CD4-positive, alpha-beta T cell treated with Interleukin-15 for 1 hour (primary cell): ENCODE data around the gene FLACC1.
A peak's percentile ranks its signal among the peaks of the same experiment; 100 is the strongest.

ENCODE experiments used
- DNase-seq: peaks from one replicate; pipeline ENCODE4 v3.0.0-alpha.2; 2020

FLACC1 gene

GRCh38 chr2:201273330-201273983 is 83.7 kb downstream of the FLACC1 start:
- DNase-seq = no peak

- DNase-seq = no peak
These were observed 85.2 kb downstream of the FLACC1 start for GRCh38 chr2:201271917-201272316.

GRCh38 chr2:201270293-201271001 is 86.7 kb downstream of the FLACC1 start:
- DNase-seq = no peak

GRCh38 chr2:201269764-201270163 is 87.4 kb downstream of the FLACC1 start:
- no peak for DNase-seq

DNA sequence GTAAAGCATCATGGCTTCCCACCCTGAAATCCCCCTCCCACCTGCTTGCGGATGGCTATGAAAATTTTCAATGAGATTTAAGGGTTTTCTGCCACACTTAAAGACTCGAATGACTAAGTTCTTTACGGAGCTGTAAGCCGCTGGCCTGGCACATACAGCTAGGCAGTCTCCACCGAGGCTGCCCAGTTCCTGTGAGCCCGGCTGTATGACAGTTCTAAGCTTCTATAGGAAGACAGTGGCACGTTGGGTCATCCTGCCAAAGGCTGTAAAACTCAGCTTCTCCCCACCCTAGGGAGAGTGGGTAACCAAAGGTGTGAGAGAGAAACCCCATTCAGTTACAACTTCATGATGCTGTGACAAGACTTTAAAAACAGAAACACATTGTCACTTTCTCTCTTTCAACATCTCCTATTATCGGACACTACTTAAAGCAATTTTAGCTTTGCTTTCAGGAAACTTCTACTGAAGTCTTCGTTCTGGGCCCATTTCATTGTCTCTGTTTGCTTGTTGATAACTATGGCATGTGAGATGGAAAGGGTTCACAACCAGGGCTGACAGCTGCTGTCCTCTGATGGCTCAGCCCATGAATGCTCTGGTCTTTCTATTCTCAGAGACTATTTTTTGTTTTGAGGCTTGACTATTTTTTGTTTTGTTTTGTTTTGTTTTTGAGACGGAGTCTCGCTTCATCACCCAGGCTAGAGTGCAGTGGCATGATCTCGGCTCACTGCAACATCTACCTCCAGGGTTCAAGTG is 89.7 kb downstream of the FLACC1 start:
- no peak for DNase-seq

- DNase-seq = no peak
These were observed 90.5 kb downstream of the FLACC1 start for GRCh38 chr2:201266629-201267028.

GRCh38 chr2:201264472-201265173 is 92.5 kb downstream of the FLACC1 start:
- DNase-seq = no peak

DNA sequence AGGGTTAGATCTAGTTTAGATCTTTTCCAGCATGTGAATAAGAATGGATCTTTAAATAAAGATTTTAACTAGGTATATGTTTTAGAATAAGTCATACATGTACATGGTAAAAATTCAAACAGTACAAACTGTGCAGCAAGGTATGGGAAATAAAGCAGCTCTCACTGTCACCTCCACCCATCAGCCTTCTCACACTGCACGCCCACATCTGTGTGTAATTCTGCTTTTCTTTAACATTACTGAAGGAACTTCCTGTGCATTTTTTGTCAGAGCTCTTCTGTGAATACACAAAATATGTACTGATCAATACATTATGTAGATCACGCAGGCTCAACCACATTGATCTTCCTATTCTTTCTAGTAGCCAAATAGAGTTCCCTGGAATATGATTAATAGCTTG is 93.4 kb downstream of the FLACC1 start:
- DNase-seq = no peak

- DNase-seq = peak; percentile 36
These were observed 94.4 kb downstream of the FLACC1 start for GRCh38 chr2:201262718-201263117.

DNA sequence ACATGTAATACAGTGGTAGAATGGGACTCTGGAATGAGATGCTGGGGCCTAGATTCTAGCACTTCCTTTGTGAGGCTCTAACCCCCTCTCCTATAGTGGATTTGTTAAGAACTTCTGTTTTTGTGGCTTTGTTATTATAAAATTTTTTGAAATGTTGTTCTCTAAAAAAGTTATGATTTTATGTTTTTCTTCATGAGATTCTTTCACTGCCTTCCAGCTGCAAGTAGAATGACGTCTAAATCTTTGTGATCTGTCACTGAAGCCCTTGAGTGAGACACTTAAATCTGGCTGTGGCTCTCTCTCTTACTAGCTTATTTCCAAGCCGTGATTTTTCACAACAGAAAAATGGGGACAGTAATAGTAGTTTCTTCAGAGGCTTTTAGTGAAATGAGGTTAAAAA is 95.2 kb downstream of the FLACC1 start:
- no peak for DNase-seq

- DNase-seq = peak; percentile 70
These were observed 95.7 kb downstream of the FLACC1 start for GRCh38 chr2:201261471-201261870.

DNA sequence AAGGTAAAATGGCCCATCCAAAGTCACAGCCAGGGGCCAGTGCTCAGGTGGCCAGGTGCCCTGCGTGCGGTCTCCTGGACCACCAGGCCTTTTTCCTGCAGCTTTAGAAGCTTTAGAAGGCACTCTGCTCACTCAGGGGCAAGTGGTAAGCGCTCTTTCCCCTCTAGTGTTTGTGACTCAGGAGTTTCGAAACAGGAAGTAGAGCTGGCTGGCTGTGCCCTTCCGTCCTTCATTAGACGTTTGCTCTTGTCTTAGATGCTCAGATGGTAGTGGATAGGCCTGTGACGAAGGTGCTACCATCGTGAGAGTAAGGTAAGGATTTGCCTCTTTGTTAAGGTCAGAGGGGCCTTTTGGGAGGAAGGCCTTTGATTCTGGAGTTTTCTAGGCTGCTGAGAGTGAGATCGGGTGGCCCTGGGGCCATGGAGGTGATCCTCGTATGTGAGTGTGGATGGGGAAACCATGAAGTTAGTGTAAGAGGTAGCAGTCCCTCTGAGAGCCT is 96.8 kb downstream of the FLACC1 start, which contains the start of gene CASP8:
CASP8 (plus strand) TSS at position 235 of the 499 bp plus-strand sequence. CDS start 5,951 bp downstream, outside the sequence.
- DNase-seq = peak; percentile 84

- no peak for DNase-seq
These were observed 98.2 kb downstream of the FLACC1 start for GRCh38 chr2:201258666-201259615.

GRCh38 chr2:201257956-201258665 is 99.0 kb downstream of the FLACC1 start:
- peak; percentile 96 for DNase-seq

- peak; percentile 75 for DNase-seq
These were observed 99.7 kb downstream of the FLACC1 start for GRCh38 chr2:201257381-201257955.

GRCh38 chr2:201256082-201256481 is 101.1 kb downstream of the FLACC1 start:
- no peak for DNase-seq

DNA sequence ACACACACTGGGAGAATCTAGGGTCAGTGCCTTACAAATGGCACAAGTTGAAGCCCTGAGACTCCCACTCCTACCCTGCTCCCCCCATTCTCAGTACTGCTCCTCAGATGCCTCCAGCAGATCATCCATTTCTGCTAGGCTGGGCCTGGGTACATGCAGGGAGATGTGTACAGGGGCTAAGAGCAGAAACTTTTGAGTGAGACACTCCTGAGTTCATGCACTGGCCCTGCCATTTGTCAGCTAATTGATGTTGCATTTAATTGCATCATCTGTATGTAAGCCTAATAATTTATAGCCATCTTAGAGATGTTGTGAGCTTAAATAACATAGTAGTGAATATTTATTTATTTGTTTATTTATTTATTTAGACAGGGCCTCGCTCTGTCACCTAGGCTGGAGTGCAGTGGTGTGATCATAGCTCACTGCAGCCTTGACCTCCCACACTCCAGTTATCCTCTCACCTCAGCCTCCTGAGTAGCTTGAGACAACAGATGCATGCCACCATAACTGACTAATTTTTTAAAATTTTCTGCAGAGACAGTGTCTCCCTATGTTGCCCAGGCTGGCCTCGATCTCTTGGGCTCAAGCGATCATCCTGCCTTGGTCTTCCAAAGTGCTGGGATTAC is 101.6 kb downstream of the FLACC1 start:
- no peak for DNase-seq

DNA sequence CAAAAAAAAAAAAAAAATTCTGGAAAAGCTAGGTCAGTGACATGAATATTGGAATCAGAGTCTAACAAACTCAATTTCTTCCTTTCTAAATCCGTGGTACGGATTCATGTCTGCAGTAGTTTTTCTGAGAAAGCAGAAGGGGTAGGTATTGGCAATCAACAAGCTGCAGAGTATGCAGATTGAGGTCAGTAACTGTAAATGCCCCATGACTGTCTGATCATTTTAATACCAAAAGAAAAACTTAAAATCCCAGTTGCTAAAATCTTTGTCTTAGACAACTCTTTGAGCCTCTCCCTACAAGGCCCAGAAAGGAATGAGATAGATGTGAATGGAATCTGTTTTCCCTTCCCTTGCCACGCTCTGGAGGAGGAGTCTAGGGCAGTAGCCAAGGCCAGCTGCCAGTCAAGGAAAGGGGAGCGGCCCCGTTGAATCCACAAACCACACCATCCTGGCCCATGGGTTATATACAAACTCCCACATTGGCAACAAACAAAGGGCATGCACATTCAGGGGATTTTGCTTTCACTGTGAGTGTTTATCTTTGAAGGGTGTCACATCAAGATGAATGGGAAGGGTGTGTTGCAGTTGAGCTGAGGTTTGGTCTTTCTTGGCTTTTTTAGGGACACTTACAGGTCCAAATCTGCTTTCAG is 102.9 kb downstream of the FLACC1 start:
- DNase-seq = no peak

DNA sequence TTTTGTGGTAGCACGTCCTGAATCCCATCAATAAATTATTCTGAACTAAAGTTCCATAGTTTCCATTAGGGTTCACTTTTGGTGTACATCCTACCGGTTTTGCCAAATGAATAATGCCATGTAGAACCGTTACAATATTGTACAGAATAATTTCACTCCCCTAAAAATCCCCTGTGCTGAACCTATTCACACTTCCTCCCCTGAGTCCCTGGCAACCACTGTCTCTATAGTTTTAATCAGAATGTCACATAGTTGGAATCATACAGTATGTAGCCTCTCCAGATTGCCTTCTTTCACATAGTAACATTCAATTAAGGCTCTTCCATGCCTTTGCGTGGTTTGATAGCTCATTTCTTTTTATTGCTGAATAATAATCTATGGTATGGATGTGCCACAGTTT is 106.4 kb downstream of the FLACC1 start:
- no peak for DNase-seq

GRCh38 chr2:201249889-201250288 is 107.3 kb downstream of the FLACC1 start:
- DNase-seq = no peak
